HG03066 (cell line): ENCODE results near the gene ZNF518A.
"Not testable (repeated sequence)": the region's sequence is repeated elsewhere in the genome, so short reads cannot be mapped to it uniquely, and the experiment has no call there.

ENCODE experiments used
- ATAC-seq: cut with Tn5 transposase; IDR thresholded peaks from one replicate; pipeline ENCODE4 v1.9.1; 2021; ENCODE audit warnings: low read depth; ENCODE audit not compliant: unreplicated experiment

Gene ZNF518A

GRCh38 chr10:96130326-96130995 lies 364 bp downstream of the ZNF518A start:
- ATAC-seq, result peak; percentile 63

DNA sequence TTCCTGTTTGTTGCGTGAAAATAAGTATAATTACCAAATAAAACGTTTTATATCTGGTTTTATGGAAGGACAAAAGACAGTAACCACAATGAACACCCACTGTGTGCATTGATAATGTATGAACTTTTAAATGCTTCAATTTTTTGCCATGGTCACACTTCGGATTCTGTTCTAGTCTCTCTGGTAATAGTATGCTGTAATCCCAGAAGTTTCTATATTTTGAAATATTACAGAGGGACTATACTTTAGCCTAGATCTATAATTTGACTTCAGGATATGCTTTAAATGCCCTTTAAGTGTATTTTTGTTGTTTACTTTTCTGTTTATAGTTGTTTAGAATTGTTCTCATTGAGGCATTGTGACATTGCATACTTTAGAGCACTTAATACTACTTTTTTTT lies 1.5 kb downstream of the ZNF518A start:
- ATAC-seq, result no peak

GRCh38 chr10:96133135-96133534 lies 3.0 kb downstream of the ZNF518A start:
- no peak for ATAC-seq

- no peak for ATAC-seq
Observed at GRCh38 chr10:96136810-96137209, 6.7 kb downstream of the ZNF518A start.

- no peak for ATAC-seq
Observed at GRCh38 chr10:96137567-96137966, 7.5 kb downstream of the ZNF518A start.

- peak; percentile 93 for ATAC-seq
Observed at GRCh38 chr10:96138102-96138501, 8.0 kb downstream of the ZNF518A start.

DNA sequence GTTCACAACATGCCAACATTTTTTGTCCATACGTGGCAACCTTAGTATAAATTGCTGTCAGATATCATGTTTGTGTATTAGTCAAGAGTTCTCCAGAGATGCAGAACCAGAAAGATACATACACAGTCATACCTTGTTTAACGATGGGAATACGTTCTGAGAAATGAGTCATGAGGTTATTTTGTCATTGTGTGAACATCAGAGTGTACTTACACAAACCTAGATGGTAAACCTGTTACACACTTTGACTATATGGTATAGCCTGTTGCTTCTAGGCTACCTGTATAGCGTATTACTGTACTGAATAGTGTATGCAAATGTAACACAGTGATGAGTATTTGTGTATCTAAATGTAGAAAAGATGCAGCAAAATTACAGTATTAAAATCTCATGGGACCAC lies 22.3 kb downstream of the ZNF518A start:
- no peak for ATAC-seq

- ATAC-seq, result no peak
Observed at GRCh38 chr10:96153070-96153469, 23.0 kb downstream of the ZNF518A start.

- ATAC-seq, result no peak
Observed at GRCh38 chr10:96165726-96166125, 35.6 kb downstream of the ZNF518A start.

- no peak for ATAC-seq
Observed at GRCh38 chr10:96168546-96168945, 38.4 kb downstream of the ZNF518A start.

DNA sequence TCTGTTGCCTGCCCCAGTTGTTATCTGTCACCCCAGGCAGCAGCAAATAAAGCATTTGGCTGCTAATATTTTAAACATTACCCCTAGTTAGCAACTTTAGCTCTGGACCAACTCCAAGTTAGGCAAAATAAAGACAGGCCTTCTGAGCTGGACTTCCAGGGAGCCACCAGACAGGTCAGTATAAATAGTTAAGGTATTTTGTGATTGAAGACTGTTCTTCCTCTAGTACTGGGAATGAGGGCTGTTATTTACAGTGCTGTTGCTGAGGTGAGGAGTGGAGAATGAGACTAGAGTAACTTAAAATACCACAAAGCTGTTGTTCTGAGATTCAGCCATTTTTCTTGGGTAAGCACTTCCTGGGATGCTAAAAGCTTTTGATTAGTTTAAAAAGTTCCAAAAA lies 40.1 kb downstream of the ZNF518A start:
- no peak for ATAC-seq

DNA sequence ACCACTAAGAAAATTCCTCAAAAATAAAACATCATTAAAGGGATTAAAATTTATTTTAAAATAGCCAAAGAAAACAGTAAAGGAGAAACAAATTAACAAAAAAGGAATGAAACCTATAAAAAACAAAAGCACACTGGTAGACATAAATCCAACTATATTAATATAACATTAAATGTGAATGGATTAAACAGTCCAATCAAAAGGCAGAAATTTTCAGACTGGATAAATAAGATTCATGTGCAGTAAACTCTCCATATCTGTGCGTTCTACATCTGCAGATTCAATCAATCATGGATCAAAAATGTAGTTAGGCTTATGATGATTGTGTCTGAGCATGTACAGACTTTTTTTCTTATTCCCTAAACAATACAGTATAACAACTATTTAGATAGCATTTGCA lies 42.6 kb downstream of the ZNF518A start:
- no peak for ATAC-seq

DNA sequence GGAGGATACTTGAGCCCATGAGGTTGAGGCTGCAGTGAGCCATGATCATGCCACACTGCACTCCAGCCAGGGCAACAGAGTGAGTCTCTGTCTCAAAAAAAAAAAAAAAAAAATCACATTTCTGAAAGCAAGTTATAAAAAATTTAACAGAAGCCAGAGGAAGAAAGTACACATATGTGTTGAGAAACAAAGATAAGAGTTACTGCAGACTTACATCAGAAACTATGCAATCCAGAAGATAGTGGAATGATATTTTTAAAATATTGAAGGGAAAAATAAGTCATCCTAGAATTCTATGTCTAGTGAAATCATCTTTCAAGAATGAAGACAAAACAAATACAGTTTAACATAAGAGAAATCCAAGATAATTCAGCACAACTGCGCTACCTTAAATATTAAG lies 46.9 kb downstream of the ZNF518A start:
- no peak for ATAC-seq

DNA sequence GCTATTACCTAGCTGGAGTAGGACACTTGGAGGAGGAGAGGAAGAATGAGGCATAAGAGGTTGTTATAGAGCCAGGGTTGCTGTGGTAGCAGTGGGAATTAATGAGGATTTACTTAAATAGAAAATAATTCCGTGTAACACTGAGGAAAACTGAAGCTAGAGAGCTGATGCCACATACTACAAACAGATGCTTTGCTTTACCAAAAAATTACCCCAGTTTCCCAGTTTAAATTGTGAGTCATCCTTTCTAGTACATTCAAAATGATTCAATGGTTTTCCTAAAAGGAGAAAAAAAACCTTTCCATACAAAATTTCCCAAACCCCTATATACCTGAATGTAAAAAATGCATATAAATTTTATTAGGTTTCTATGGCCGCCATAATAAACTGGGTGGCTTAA lies 58.3 kb downstream of the ZNF518A start:
- ATAC-seq, result no peak

DNA sequence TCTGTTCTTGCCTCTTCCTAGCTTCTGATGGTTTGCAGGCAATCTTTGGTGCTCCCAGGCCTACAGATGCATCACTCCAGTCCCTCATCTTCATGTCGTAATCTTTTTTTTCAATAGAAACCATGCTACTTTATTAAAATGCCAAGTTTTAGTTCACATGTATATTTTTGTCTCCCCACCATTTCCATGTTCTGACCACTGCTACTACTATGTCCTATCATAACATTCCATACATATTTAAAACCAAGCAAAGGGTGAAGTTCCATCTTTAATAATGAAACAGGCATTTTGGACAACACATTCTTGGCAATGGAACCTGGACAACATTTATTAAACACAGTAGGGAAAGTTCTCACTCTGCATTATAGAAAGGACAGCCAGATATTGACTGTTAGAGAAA lies 58.8 kb downstream of the ZNF518A start:
- no peak for ATAC-seq

DNA sequence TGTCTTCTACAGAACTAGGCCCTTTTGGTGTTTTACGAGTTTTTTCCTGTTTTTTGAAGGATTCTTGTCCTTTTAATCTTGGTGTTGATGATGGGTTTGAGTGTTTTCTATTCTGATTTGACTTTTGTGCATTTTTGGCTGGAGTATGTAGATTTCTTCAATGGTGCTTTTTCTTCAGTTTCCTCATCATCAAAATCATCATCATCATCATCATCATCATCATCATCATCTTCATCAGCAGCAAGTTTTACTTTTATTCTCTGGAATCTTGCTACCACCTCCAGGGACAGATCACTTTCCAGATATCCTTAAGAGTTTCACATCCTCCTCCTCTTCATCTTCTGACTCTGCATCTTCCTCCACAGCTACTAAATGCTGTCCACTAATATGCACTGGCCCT lies 59.4 kb downstream of the ZNF518A start:
- ATAC-seq, result not testable (repeated sequence)

DNA sequence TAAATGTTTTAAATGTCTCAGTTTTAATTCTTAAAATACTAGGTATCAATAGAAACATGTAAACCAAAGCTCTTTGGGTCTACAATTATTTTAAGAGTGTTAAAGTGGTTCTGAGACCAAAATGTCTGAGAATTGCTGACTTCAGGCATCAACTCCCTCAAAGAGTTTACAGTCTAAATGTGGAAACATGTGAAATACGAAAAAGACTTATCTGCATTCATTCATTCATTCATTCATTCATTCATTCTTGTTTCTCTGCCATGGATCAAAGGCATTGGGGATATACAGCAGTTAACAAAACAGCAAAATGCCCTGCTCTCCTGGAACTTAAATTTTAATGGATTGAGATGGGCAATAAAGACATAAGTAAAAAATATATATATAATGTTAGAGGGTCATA lies 71.4 kb downstream of the ZNF518A start:
- no peak for ATAC-seq

DNA sequence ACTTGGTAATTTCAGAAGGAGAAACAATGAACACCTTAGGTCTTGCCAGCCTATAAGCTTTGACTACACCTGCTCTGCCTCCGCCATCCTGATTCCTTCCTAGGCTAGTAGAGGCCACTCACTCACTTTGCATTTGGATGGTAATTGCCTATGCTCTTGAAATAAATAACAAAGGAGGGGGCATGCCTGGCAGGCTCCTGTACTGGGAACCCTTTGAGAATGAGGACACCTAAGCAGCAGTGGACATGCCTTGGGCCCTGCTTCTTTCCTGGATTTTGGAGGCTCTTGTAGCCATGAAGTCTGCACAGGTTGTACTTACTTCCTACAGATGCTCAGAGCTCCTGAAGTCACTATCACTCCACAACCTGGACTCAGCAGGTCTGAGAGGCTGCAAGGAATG lies 75.5 kb downstream of the ZNF518A start:
- ATAC-seq, result no peak

DNA sequence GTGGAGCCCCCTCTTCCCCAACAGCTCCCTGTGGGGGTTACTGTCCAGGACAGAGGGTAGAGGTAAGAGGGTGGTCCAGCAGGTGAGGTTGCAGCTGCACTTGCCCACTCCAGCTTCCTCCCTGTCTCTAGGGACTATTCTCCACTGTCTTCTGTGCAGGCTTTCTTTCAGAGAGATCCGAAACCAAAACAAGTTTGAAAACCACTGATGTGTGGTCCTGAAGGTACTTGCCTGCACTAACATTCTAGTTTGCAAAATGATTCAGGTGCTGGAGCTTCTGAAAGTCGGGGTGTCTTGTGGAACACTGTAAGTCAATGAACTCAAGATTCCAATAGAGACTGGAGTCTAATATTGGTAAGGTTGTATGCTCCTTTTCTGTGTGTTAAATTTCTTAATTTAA lies 78.2 kb downstream of the ZNF518A start:
- peak; percentile 79 for ATAC-seq

DNA sequence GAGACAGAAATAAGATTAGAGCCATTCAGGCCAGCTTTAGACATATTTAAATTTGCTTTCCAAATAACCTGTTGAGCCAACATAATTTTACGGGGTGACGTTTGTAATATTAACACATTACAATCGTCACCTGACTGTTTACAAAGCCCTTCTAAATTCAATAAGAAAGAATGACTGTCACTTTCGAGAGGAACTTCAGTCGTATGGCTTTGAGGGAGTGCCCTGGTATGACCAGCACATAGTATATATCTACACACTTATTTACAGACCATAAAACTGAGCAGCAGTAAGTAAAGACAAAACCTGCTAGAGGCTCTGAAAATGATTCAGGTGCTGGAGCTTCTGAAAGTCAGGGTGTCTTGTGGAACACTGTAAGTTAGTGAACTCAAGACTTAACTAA lies 78.8 kb downstream of the ZNF518A start:
- ATAC-seq, result no peak

- ATAC-seq, result no peak
Observed at GRCh38 chr10:96211764-96212163, 81.7 kb downstream of the ZNF518A start.

DNA sequence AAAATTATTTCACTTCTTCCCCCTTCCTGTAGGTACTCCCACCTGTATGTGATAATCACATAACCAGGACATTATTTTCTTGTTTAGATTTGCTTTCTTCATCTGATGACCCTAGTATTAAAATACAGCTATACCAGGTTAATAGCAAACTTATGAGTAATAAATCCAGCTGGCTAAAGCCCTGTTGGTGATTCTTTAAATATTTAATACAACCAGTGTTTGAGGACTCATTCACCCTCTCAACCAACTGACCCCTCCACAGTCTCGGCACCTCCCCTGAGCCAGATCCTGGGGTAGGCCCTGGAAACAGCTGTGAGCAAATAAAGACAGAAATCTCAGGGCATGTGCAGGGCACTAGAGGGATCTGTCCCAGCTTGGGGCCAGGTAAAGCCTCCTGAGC lies 82.8 kb downstream of the ZNF518A start:
- no peak for ATAC-seq
